CD14-positive monocyte (primary cell): ENCODE results near the gene STH. TPM values are rescaled to one million over a fixed set of nuclear protein-coding genes. Genes with fewer than 3 reads are reported as not detected.

Source experiments
- DNase-seq, 3 donors: peaks; one replicate each; pipeline ENCODE4 v3.0.0-alpha.2; 2011 to 2022
- H2AFZ ChIP-seq: 2 replicates; pipeline ENCODE4 v1.6.0; 2012; ENCODE audit warnings: mild to moderate bottlenecking, low read depth, low read length, inconsistent platforms; ENCODE audit not compliant: insufficient read depth, poor library complexity, severe bottlenecking
- H3K27ac ChIP-seq, 2 donors: 1 replicate in 1 of 2; 2 replicates in 1 of 2; pipeline ENCODE4 v1.5.1; 2012 to 2013; ENCODE audit warnings: low read length in 2 of 2, control low read depth in 1 of 2, inconsistent platforms in 1 of 2, low read depth in 1 of 2, mild to moderate bottlenecking in 1 of 2
- H3K27me3 ChIP-seq, 2 donors: one replicate each; pipeline versions ENCODE4 v1.6.0 to v1.6.1; 2011 to 2013; ENCODE audit warnings: low read length in 2 of 2; ENCODE audit not compliant: control insufficient read depth in 2 of 2, insufficient read depth in 2 of 2
- H3K36me3 ChIP-seq, 2 donors: replicated peaks in 1 of 2; 1 replicate in 1 of 2; 2 replicates in 1 of 2; pipeline versions ENCODE4 v1.5.1 to v1.6.1; 2012 to 2013; ENCODE audit warnings: low read length in 2 of 2, control low read depth in 1 of 2, inconsistent platforms in 1 of 2, mild to moderate bottlenecking in 1 of 2; ENCODE audit not compliant: insufficient read depth in 2 of 2, control insufficient read depth in 1 of 2
- H3K4me1 ChIP-seq, 2 donors: 1 replicate in 1 of 2; 2 replicates in 1 of 2; pipeline versions ENCODE4 v1.5.1 to v1.6.1; 2012 to 2013; ENCODE audit warnings: low read length in 2 of 2, control low read depth in 1 of 2, inconsistent platforms in 1 of 2, mild to moderate bottlenecking in 1 of 2, moderate library complexity in 1 of 2; ENCODE audit not compliant: insufficient read depth in 2 of 2, control insufficient read depth in 1 of 2
- H3K4me2 ChIP-seq: replicated peaks from 2 replicates; pipeline ENCODE3; 2012; ENCODE audit warnings: low read length, moderate library complexity, mild to moderate bottlenecking; ENCODE audit not compliant: poor library complexity, severe bottlenecking; ENCODE audit errors: extremely low read depth
- H3K4me3 ChIP-seq, 3 experiments: fragments of 200-600 bp in 1 of 3; sonication (generic) in 1 of 3; replicated peaks in 1 of 3; 1 replicate in 2 of 3; 2 replicates in 1 of 3; pipeline ENCODE4 v1.5.1; 2011 to 2013; ENCODE audit warnings: low read length in 3 of 3, mild to moderate bottlenecking in 3 of 3, control low read depth in 2 of 3, low read depth in 2 of 3, inconsistent platforms in 1 of 3, moderate library complexity in 1 of 3
- H3K79me2 ChIP-seq: 2 replicates; pipeline ENCODE4 v1.6.0; 2012; ENCODE audit warnings: mild to moderate bottlenecking, control low read depth, inconsistent platforms, low read length, moderate library complexity; ENCODE audit not compliant: insufficient read depth
- H3K9ac ChIP-seq: 2 replicates; pipeline ENCODE4 v1.6.0; 2017; ENCODE audit warnings: low read length, mild to moderate bottlenecking; ENCODE audit not compliant: insufficient read depth, poor library complexity, severe bottlenecking
- H3K9me3 ChIP-seq, 2 donors: replicated peaks in 1 of 2; 1 replicate in 1 of 2; 2 replicates in 1 of 2; pipeline versions ENCODE4 v1.5.1 to v1.6.1; 2012 to 2013; ENCODE audit warnings: low read length in 2 of 2, control low read depth in 1 of 2; ENCODE audit not compliant: control insufficient read depth in 1 of 2, insufficient read depth in 1 of 2
- H4K20me1 ChIP-seq: 2 replicates; pipeline ENCODE4 v1.6.0; 2012; ENCODE audit warnings: mild to moderate bottlenecking, low read length, control low read depth, moderate library complexity; ENCODE audit not compliant: insufficient read depth
- H3K27ac Mint-ChIP-seq, 7 donors: one replicate each; pipeline ENCODE4 v1.8.0; 2020; ENCODE audit warnings: mild to moderate bottlenecking in 7 of 7, mixed read lengths in 7 of 7, moderate library complexity in 6 of 7, inconsistent platforms in 2 of 7
- H3K27me3 Mint-ChIP-seq, 3 donors: one replicate each; pipeline ENCODE4 v1.8.0; 2021 to 2022; ENCODE audit warnings: low read depth in 3 of 3, mild to moderate bottlenecking in 3 of 3, mixed read lengths in 3 of 3, moderate library complexity in 3 of 3, inconsistent platforms in 1 of 3
- H3K36me3 Mint-ChIP-seq, 2 donors: one replicate each; pipeline ENCODE4 v1.8.0; 2020; ENCODE audit warnings: mixed read lengths in 2 of 2, inconsistent platforms in 1 of 2, mild to moderate bottlenecking in 1 of 2
- H3K4me1 Mint-ChIP-seq: one replicate; pipeline ENCODE4 v1.8.0; 2020; ENCODE audit warnings: mild to moderate bottlenecking, mixed read lengths
- H3K4me3 Mint-ChIP-seq, 2 donors: one replicate each; pipeline ENCODE4 v1.8.0; 2020; ENCODE audit warnings: mild to moderate bottlenecking in 2 of 2, mixed read lengths in 2 of 2, moderate library complexity in 1 of 2
- H3K9me3 Mint-ChIP-seq, 7 donors: one replicate each; pipeline ENCODE4 v1.8.0; 2020 to 2022; ENCODE audit warnings: mixed read lengths in 7 of 7, mild to moderate bottlenecking in 6 of 7, moderate library complexity in 6 of 7, inconsistent platforms in 2 of 7
- CTCF ChIP-seq: fragments of 200-600 bp; IDR thresholded peaks from one replicate; pipeline ENCODE4 v1.8.0; 2022; ENCODE audit warnings: antibody characterized with exemption, mild to moderate bottlenecking
- WGBS: methylation state at CpG from one replicate; pipeline ENCODE4 v1.1.5; 2013; ENCODE audit warnings: missing lambda C conversion rate; ENCODE audit not compliant: insufficient coverage; 5-methylcytosine and 5-hydroxymethylcytosine counted together
- intact Hi-C, 2 donors: fragments of 100-400 bp; cut with micrococcal nuclease; formaldehyde crosslinking; loops; one replicate each; pipeline versions ENCODE4 v1.15.0 to v1.15.1; 2023
- polyA plus RNA-seq, 3 donors: library from polyadenylated mRNA; depleted of rRNA in 1 of 3; unstranded in 2 of 3; stranded (reverse) in 1 of 3; fragments of 300-500 nt in 2 of 3; fragments of >200 nt in 1 of 3; fragmentation: Illumina TruSeq in 2 of 3; gene quantifications; 1 replicate in 2 of 3; 2 replicates in 1 of 3; pipeline ENCODE4 v1.2.3, GENCODE V29; 2012 to 2021

STH gene
- polyA plus RNA-seq, 3 donors, result not detected

- Mint-ChIP-seq H3K9me3 (peaks cover 0 to 2% (median 0%) of the 10 kb centered on the region in 7 donors), H3K27ac (peak overlapping the region in 1 of 7 donors; percentile 68), H3K27me3 (no peaks in the 10 kb centered on the region), H3K4me3 (no peak overlapping the region), H3K4me1 (peaks cover 26% of the 10 kb centered on the region), H3K36me3 (peaks cover 78 to 94% of the 10 kb centered on the region in 2 donors)
- Histone ChIP-seq H3K9me3 (no peaks in the 10 kb centered on the region), H3K9ac (no peak overlapping the region), H3K36me3 (peaks cover 78 to 90% of the 10 kb centered on the region in 2 donors), H3K27ac (peak overlapping the region in 1 of 2 donors; percentile 11), H4K20me1 (peaks cover 36% of the 10 kb centered on the region), H3K4me3 (no peak overlapping the region), H3K4me1 (peaks cover 11 to 16% of the 10 kb centered on the region in 2 donors), H3K27me3 (no peaks in the 10 kb centered on the region), H2AFZ (no peak overlapping the region), H3K79me2 (no peaks in the 10 kb centered on the region), H3K4me2 (no peak overlapping the region)
- DNase-seq, result no peak
- no peak for TF ChIP-seq CTCF
- intact Hi-C loops, result no loop called here
- 93% methylated on average over 5 of the region's 8 CpGs for WGBS
Measured at GRCh38 chr17:46031920-46032319, 32.9 kb downstream of the STH start.

- H3K36me3 ChIP-seq, result peaks cover 88 to 100% of the 10 kb centered on the region in 2 donors
- no peak overlapping the region for H3K9ac ChIP-seq
- H3K36me3 Mint-ChIP-seq, result peaks cover 85 to 95% of the 10 kb centered on the region in 2 donors
- H3K4me3 Mint-ChIP-seq, result no peak overlapping the region
- H3K4me2 ChIP-seq, result no peak overlapping the region
- no peaks in the 10 kb centered on the region for H3K9me3 ChIP-seq
- no peaks in the 10 kb centered on the region for H3K27me3 Mint-ChIP-seq
- peaks cover under 1 to 7% of the 10 kb centered on the region in 2 donors for H3K4me1 ChIP-seq
- no peak overlapping the region for H3K27ac ChIP-seq
- H3K9me3 Mint-ChIP-seq, result peaks cover 0 to 2% (median 0%) of the 10 kb centered on the region in 7 donors
- DNase-seq, result no peak
- peaks cover 16% of the 10 kb centered on the region for H3K4me1 Mint-ChIP-seq
- no peaks in the 10 kb centered on the region for H3K79me2 ChIP-seq
- no peaks in the 10 kb centered on the region for H3K27me3 ChIP-seq
- intact Hi-C loops, result no loop called here
- H4K20me1 ChIP-seq, result peaks cover 28% of the 10 kb centered on the region
- no peak overlapping the region for H3K4me3 ChIP-seq
- H2AFZ ChIP-seq, result no peak overlapping the region
- no peak for TF ChIP-seq CTCF
- WGBS, result 98% methylated on average over 8 of the region's 11 CpGs
- no peak overlapping the region for H3K27ac Mint-ChIP-seq
Measured at GRCh38 chr17:46032909-46033308, 33.9 kb downstream of the STH start.
